Mucosa of gallbladder (tissue), 1 donor: ENCODE measurements around the gene UCK2. TPM values are rescaled to one million over a fixed set of nuclear protein-coding genes. Genes with fewer than 3 reads are reported as not detected.

Experiments used
- DNase-seq: peaks from one replicate; pipeline ENCODE4 v3.0.0-alpha.2; 2020; ENCODE audit warnings: low spot score
- total RNA-seq: library from RNA; stranded (reverse); gene quantifications from one replicate; pipeline ENCODE4 v1.2.1, GENCODE V29; 2021
- donor health status: DM: no; HTN: no; CAD: no.

Gene UCK2
- total RNA-seq, 1 donor from 2014 or later: 27.2 TPM

GRCh38 chr1:165937829-165938228 is 110.4 kb downstream of the UCK2 start:
- DNase-seq: no peak

- DNase-seq: no peak
Measured at GRCh38 chr1:165938844-165939243, 111.4 kb downstream of the UCK2 start.

- DNase-seq: no peak
Measured at GRCh38 chr1:165941531-165941930, 114.1 kb downstream of the UCK2 start.

GRCh38 chr1:165942062-165942461 is 114.6 kb downstream of the UCK2 start:
- DNase-seq: no peak

- DNase-seq: no peak
Measured at GRCh38 chr1:165942927-165943597, 115.6 kb downstream of the UCK2 start.

GRCh38 chr1:165945911-165946310 is 118.5 kb downstream of the UCK2 start:
- DNase-seq: no peak

- DNase-seq: no peak
Measured at GRCh38 chr1:165947797-165948455, 120.5 kb downstream of the UCK2 start.

GRCh38 chr1:165949335-165950130 is 122.1 kb downstream of the UCK2 start:
- no peak for DNase-seq

- no peak for DNase-seq
Measured at GRCh38 chr1:165954940-165955339, 127.5 kb downstream of the UCK2 start.

GRCh38 chr1:165958306-165958705 is 130.9 kb downstream of the UCK2 start:
- DNase-seq: no peak

GRCh38 chr1:165960136-165960535 is 132.7 kb downstream of the UCK2 start:
- no peak for DNase-seq

GRCh38 chr1:165960881-165961280 is 133.5 kb downstream of the UCK2 start:
- no peak for DNase-seq

Other genes with a start within 250 kb of the UCK2 start
- 281 TPM for gene MGST3, start 196.4 kb upstream of the UCK2 start, total RNA-seq
- 77.3 TPM for gene ALDH9A1, start 129.1 kb upstream of the UCK2 start, total RNA-seq
- 149 TPM for gene TMCO1, start 58.7 kb upstream of the UCK2 start, total RNA-seq